Mesothelial cell of epicardium (in vitro differentiated cells): ENCODE results near the gene ROBO2. TPM values are rescaled to one million over a fixed set of nuclear protein-coding genes. Genes with fewer than 3 reads are reported as not detected.

Experiments used
- DNase-seq, 2 experiments: peaks; one replicate each; pipeline ENCODE4 v3.0.0; 2021; ENCODE audit warnings: low spot score in 2 of 2; ENCODE audit not compliant: unreplicated experiment in 2 of 2
- H3K27ac Mint-ChIP-seq: 2 replicates; pipeline ENCODE4 v1.8.0; 2021; ENCODE audit warnings: mixed read lengths
- H3K27me3 Mint-ChIP-seq: 2 replicates; pipeline ENCODE4 v1.8.0; 2021; ENCODE audit warnings: low read depth, mixed read lengths
- H3K36me3 Mint-ChIP-seq: 2 replicates; pipeline ENCODE4 v1.8.0; 2021; ENCODE audit warnings: mixed read lengths
- H3K4me1 Mint-ChIP-seq: 2 replicates; pipeline ENCODE4 v1.8.0; 2021; ENCODE audit warnings: mixed read lengths
- H3K4me3 Mint-ChIP-seq: 2 replicates; pipeline ENCODE4 v1.8.0; 2021; ENCODE audit warnings: mild to moderate bottlenecking, moderate library complexity, mixed read lengths
- H3K9me3 Mint-ChIP-seq: 2 replicates; pipeline ENCODE4 v1.8.0; 2021; ENCODE audit warnings: mixed read lengths
- CTCF ChIP-seq: fragments of 200-600 bp; sonication (generic); IDR thresholded peaks from one replicate; pipeline ENCODE4 v1.5.0; 2021; ENCODE audit warnings: antibody characterized with exemption; ENCODE audit not compliant: unreplicated experiment
- total RNA-seq: library from RNA; stranded (reverse); gene quantifications from 3 replicates; pipeline ENCODE4 v1.2.1, GENCODE V29; 2021

Gene ROBO2
- total RNA-seq, 1 donor from 2014 or later, result 82.3 TPM

GRCh38 chr3:77247061-77247460 lies 207.2 kb downstream of the ROBO2 start:
- no peak for TF ChIP-seq CTCF
- no peak overlapping the region for H3K27ac Mint-ChIP-seq
- H3K4me3 Mint-ChIP-seq, result no peak overlapping the region
- H3K9me3 Mint-ChIP-seq, result peaks cover 12% of the 10 kb centered on the region
- no peaks in the 10 kb centered on the region for H3K4me1 Mint-ChIP-seq
- no peaks in the 10 kb centered on the region for H3K27me3 Mint-ChIP-seq
- no peaks in the 10 kb centered on the region for H3K36me3 Mint-ChIP-seq
- DNase-seq, result no peak

GRCh38 chr3:77247817-77248216 lies 207.9 kb downstream of the ROBO2 start:
- H3K4me1 Mint-ChIP-seq, result no peaks in the 10 kb centered on the region
- no peaks in the 10 kb centered on the region for H3K27me3 Mint-ChIP-seq
- no peaks in the 10 kb centered on the region for H3K36me3 Mint-ChIP-seq
- no peak for TF ChIP-seq CTCF
- H3K4me3 Mint-ChIP-seq, result no peak overlapping the region
- H3K27ac Mint-ChIP-seq, result no peak overlapping the region
- DNase-seq, result no peak
- peaks cover 12% of the 10 kb centered on the region for H3K9me3 Mint-ChIP-seq

- Mint-ChIP-seq H3K36me3 (no peaks in the 10 kb centered on the region), H3K27ac (no peak overlapping the region), H3K27me3 (no peaks in the 10 kb centered on the region), H3K9me3 (peaks cover 12% of the 10 kb centered on the region), H3K4me1 (no peaks in the 10 kb centered on the region), H3K4me3 (no peak overlapping the region)
- DNase-seq, result no peak
- no peak for TF ChIP-seq CTCF
These were observed 208.5 kb downstream of the ROBO2 start for GRCh38 chr3:77248420-77248819.

GRCh38 chr3:77251136-77251535 lies 211.2 kb downstream of the ROBO2 start:
- H3K9me3 Mint-ChIP-seq, result no peaks in the 10 kb centered on the region
- no peak for DNase-seq
- no peak overlapping the region for H3K4me3 Mint-ChIP-seq
- H3K27me3 Mint-ChIP-seq, result no peaks in the 10 kb centered on the region
- TF ChIP-seq CTCF, result no peak
- H3K27ac Mint-ChIP-seq, result no peak overlapping the region
- no peaks in the 10 kb centered on the region for H3K4me1 Mint-ChIP-seq
- H3K36me3 Mint-ChIP-seq, result no peaks in the 10 kb centered on the region

- TF ChIP-seq CTCF, result peak; percentile 87
- H3K4me1 Mint-ChIP-seq, result no peaks in the 10 kb centered on the region
- no peaks in the 10 kb centered on the region for H3K27me3 Mint-ChIP-seq
- no peak overlapping the region for H3K4me3 Mint-ChIP-seq
- peaks cover 10% of the 10 kb centered on the region for H3K9me3 Mint-ChIP-seq
- DNase-seq, result no peak
- no peak overlapping the region for H3K27ac Mint-ChIP-seq
- H3K36me3 Mint-ChIP-seq, result peaks cover 4% of the 10 kb centered on the region
These were observed 215.3 kb downstream of the ROBO2 start for GRCh38 chr3:77254967-77255831.
